Upper lobe of left lung (tissue), 6 donors: ENCODE results near the gene TSPAN33. TPM values are rescaled to one million over a fixed set of nuclear protein-coding genes. Genes with fewer than 3 reads are reported as not detected.

Source experiments
- ATAC-seq, 2 donors: fragments of 200-7000 bp; cut with Tn5 transposase; one replicate each; pipeline ENCODE4 v1.9.1; 2022; ENCODE audit warnings: mild to moderate bottlenecking in 2 of 2, moderate library complexity in 2 of 2; ENCODE audit not compliant: low FRiP score in 2 of 2
- DNase-seq, 2 donors: peaks; one replicate each; pipeline ENCODE4 v3.0.0-alpha.2; 2019 to 2020
- H3K27ac ChIP-seq, 4 donors: fragments of 200-600 bp; sonication (generic); one replicate each; pipeline ENCODE4 v1.5.1; 2016 to 2019
- H3K27me3 ChIP-seq, 4 donors: fragments of 200-600 bp; sonication (generic); one replicate each; pipeline ENCODE4 v1.5.1; 2017 to 2019
- H3K36me3 ChIP-seq, 4 donors: fragments of 200-600 bp; sonication (generic); one replicate each; pipeline ENCODE4 v1.5.1; 2016 to 2019
- H3K4me1 ChIP-seq, 4 donors: fragments of 200-600 bp; sonication (generic); one replicate each; pipeline ENCODE4 v1.5.1; 2018 to 2019
- H3K4me3 ChIP-seq, 4 donors: fragments of 200-600 bp; sonication (generic); one replicate each; pipeline ENCODE4 v1.5.1; 2017 to 2019; ENCODE audit warnings: mild to moderate bottlenecking in 2 of 4, moderate library complexity in 1 of 4
- H3K9me3 ChIP-seq, 4 donors: fragments of 200-600 bp; sonication (generic); one replicate each; pipeline ENCODE4 v1.5.1; 2018 to 2019
- EP300 ChIP-seq, 4 donors: sonication (generic); formaldehyde crosslinking; IDR thresholded peaks; one replicate each; pipeline ENCODE4 v1.5.1; 2017; ENCODE audit warnings: antibody characterized with exemption in 4 of 4, control low read depth in 2 of 4
- POLR2A ChIP-seq, 4 donors: fragments of 450-650 bp; IDR thresholded peaks; one replicate each; pipeline ENCODE4 v1.5.1; 2016 to 2017; ENCODE audit warnings: antibody characterized with exemption in 4 of 4, mild to moderate bottlenecking in 2 of 4
- POLR2AphosphoS5 ChIP-seq, 2 donors: sonication (generic); formaldehyde crosslinking; IDR thresholded peaks; one replicate each; pipeline ENCODE4 v1.5.1; 2017; ENCODE audit warnings: antibody characterized with exemption in 2 of 2
- WGBS, 2 donors: methylation state at CpG; one replicate each; pipeline ENCODE4 v1.1.5; 2017 to 2018; 5-methylcytosine and 5-hydroxymethylcytosine counted together
- total RNA-seq, 6 donors: library from RNA; depleted of rRNA in 4 of 6; stranded (reverse); fragments of >200 nt in 4 of 6; gene quantifications; one replicate each; pipeline versions ENCODE4 v1.1.0 to v1.2.1, GENCODE V29; 2016 to 2021
- TF ChIP-seq, protein P1 (sequence below), 6 experiments: fragments of 450-650 bp in 4 of 6; fragments of 200-600 bp in 2 of 6; sonication (generic) in 2 of 6; IDR thresholded peaks; one replicate each; pipeline ENCODE4 v1.5.1; 2016 to 2019; ENCODE audit warnings: antibody characterized with exemption in 6 of 6
- donor health status: DM: no; HTN: no; CAD: no; lungs with moderate emphysema.
- donor health status: DM: no; HTN: yes; CAD: no; lungs with severe emphysema.

The TSPAN33 gene, protein sequence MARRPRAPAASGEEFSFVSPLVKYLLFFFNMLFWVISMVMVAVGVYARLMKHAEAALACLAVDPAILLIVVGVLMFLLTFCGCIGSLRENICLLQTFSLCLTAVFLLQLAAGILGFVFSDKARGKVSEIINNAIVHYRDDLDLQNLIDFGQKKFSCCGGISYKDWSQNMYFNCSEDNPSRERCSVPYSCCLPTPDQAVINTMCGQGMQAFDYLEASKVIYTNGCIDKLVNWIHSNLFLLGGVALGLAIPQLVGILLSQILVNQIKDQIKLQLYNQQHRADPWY
- total RNA-seq = 10 to 100 TPM in 1 of 6 donors, 1 to 10 TPM in 5; 1.2 to 10.1 (median 4.0) TPM

GRCh38 chr7:129144095-129144833 lies at the start of gene TSPAN33:
TSS of gene TSPAN33 (plus strand) at chr7:129144707. CDS start at chr7:129144981, 274 bp downstream.
- TF ChIP-seq, protein P1, sequence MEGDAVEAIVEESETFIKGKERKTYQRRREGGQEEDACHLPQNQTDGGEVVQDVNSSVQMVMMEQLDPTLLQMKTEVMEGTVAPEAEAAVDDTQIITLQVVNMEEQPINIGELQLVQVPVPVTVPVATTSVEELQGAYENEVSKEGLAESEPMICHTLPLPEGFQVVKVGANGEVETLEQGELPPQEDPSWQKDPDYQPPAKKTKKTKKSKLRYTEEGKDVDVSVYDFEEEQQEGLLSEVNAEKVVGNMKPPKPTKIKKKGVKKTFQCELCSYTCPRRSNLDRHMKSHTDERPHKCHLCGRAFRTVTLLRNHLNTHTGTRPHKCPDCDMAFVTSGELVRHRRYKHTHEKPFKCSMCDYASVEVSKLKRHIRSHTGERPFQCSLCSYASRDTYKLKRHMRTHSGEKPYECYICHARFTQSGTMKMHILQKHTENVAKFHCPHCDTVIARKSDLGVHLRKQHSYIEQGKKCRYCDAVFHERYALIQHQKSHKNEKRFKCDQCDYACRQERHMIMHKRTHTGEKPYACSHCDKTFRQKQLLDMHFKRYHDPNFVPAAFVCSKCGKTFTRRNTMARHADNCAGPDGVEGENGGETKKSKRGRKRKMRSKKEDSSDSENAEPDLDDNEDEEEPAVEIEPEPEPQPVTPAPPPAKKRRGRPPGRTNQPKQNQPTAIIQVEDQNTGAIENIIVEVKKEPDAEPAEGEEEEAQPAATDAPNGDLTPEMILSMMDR (IDR thresholded peaks at IDR 0.05) = no peak
- no peak for TF ChIP-seq POLR2AphosphoS5 (IDR thresholded peaks at IDR 0.05)
- TF ChIP-seq POLR2A (IDR thresholded peaks at IDR 0.05) = no peak
- no peak for TF ChIP-seq EP300 (IDR thresholded peaks at IDR 0.05)

DNA sequence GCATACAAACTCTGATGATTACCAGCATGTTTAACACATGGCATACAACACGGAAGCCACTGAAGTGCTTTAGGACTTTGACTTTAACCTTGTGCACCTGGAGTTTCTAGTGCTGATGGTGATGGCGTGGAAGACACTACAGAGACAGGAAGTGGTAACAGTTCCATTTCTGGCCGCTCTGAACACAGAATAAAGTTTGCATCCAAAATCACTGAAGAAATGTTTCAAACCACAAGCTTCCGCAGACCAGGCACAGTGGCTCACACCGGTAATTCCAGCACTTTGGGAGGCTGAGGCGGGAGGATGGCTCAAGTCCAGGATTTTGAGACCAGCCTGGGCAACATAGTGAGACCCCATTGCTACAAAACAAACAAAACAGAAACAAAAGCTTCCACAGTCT lies 49.2 kb upstream of the TSPAN33 start:
- no peak for ATAC-seq

More at GRCh38 chr7:129144095-129144833, at the start of gene TSPAN33:
- Histone ChIP-seq H3K4me3 (peak within 1 kb of the TSS; percentile 22 to 56 (median 50)), H3K27me3 (peaks cover 0 to 16% (median 0%) of the 10 kb centered on the region in 4 donors), H3K9me3 (no peaks in the 10 kb centered on the region), H3K4me1 (peaks cover 8 to 18% (median 15%) of the 10 kb centered on the region in 4 donors), H3K27ac (no peak within 1 kb of the TSS), H3K36me3 (no peaks in the 10 kb centered on the region)
- DNase-seq = peak; percentile 80 to 96
- whole genome bisulfite sequencing, 2 donors = 4 to 7% methylated on average over 13 to 15 of the region's 43 CpGs
- peak; percentile 66 to 96 for ATAC-seq

DNA sequence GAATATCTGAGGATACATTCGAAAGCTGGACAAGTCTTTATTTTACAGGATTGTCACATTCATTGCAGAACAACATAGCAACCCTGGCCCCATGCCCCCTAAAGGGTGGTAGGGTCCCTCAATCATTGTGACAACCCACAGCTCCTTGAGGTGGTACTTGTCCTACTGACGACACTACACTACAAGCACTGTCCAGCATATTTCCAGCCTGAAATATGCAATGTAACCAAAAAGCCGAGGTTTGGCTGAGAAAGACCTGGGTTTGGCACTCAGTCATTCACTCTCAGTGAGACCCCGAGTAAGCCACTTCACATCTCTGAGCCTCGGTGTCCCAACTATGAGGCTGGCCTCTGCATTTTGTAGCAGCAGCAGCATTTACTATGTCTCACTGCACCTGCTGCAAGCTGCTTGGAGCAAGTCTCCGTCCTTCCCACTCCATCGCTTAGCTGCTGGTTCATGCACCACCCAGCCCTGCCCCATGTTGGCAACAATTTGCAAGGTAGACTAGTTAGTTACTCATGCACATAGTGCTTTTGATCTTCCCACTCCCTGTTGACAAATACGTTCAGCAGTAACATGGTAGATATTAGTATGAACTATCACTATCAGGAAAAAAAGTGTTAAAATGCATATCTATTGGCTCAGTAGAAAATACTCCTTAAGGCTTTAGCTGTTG lies 46.0 kb upstream of the TSPAN33 start:
- Histone ChIP-seq H3K4me3 (no peak overlapping the region), H3K9me3 (no peaks in the 10 kb centered on the region), H3K36me3 (no peaks in the 10 kb centered on the region), H3K27ac (no peak overlapping the region), H3K4me1 (no peaks in the 10 kb centered on the region), H3K27me3 (no peaks in the 10 kb centered on the region)
- TF ChIP-seq POLR2AphosphoS5 (IDR thresholded peaks at IDR 0.05) (no peak), POLR2A (IDR thresholded peaks at IDR 0.05) (no peak), EP300 (IDR thresholded peaks at IDR 0.05) (no peak)
- TF ChIP-seq, protein P1 (IDR thresholded peaks at IDR 0.05) = no peak
- DNase-seq = no peak
- 56 to 81% methylated on average over 8 of the region's 8 CpGs for WGBS, 2 donors
- no peak for ATAC-seq

More for the DNA sequence above, 49.2 kb upstream of the TSPAN33 start:
- WGBS, 2 donors = 55 to 56% methylated on average over 6 of the region's 6 CpGs
- H3K36me3 ChIP-seq = no peaks in the 10 kb centered on the region
- DNase-seq = no peak
- peaks cover 4 to 11% (median 6%) of the 10 kb centered on the region in 4 donors for H3K4me1 ChIP-seq
- H3K27me3 ChIP-seq = no peaks in the 10 kb centered on the region
- no peak overlapping the region for H3K27ac ChIP-seq
- TF ChIP-seq POLR2AphosphoS5 (IDR thresholded peaks at IDR 0.05) = no peak
- no peak for TF ChIP-seq EP300 (IDR thresholded peaks at IDR 0.05)
- no peak for TF ChIP-seq POLR2A (IDR thresholded peaks at IDR 0.05)
- TF ChIP-seq, protein P1 (IDR thresholded peaks at IDR 0.05) = no peak
- no peaks in the 10 kb centered on the region for H3K9me3 ChIP-seq
- no peak overlapping the region for H3K4me3 ChIP-seq

DNA sequence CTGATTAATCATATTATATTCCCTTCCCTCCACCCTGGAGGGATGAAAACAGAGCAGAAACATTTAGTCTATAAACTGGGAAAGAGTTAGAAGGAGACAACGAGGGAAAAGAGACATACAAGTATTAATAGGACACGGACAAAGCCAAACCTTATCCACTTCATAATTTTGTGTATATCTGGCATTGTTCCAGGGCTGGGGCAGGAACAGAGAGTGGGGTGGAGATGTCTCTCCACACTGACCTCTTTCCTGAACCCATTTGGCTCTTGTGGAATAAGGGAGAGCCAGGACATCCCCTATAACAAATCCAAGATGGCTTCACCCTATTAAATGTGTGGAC lies 43.7 kb upstream of the TSPAN33 start:
- DNase-seq (no peak), ATAC-seq (no peak)
- no peaks in the 10 kb centered on the region for H3K9me3 ChIP-seq
- 42 to 49% methylated on average over 2 of the region's 2 CpGs for WGBS, 2 donors
- TF ChIP-seq POLR2AphosphoS5 (IDR thresholded peaks at IDR 0.05) = no peak
- TF ChIP-seq EP300 (IDR thresholded peaks at IDR 0.05) = no peak
- H3K4me3 ChIP-seq = no peak overlapping the region
- no peaks in the 10 kb centered on the region for H3K36me3 ChIP-seq
- no peaks in the 10 kb centered on the region for H3K4me1 ChIP-seq
- H3K27ac ChIP-seq = no peak overlapping the region
- H3K27me3 ChIP-seq = no peaks in the 10 kb centered on the region

- no peak overlapping the region for H3K4me3 ChIP-seq
- no peak for ATAC-seq
- no peaks in the 10 kb centered on the region for H3K27me3 ChIP-seq
- H3K4me1 ChIP-seq = no peaks in the 10 kb centered on the region
- TF ChIP-seq EP300 (IDR thresholded peaks at IDR 0.05) (no peak), POLR2AphosphoS5 (IDR thresholded peaks at IDR 0.05) (no peak), POLR2A (IDR thresholded peaks at IDR 0.05) (no peak)
- TF ChIP-seq, protein P1 (IDR thresholded peaks at IDR 0.05) = no peak
- 87 to 89% methylated on average over 6 of the region's 6 CpGs for WGBS, 2 donors
- no peaks in the 10 kb centered on the region for H3K36me3 ChIP-seq
- H3K27ac ChIP-seq = no peak overlapping the region
- no peaks in the 10 kb centered on the region for H3K9me3 ChIP-seq
- no peak for DNase-seq
Observed at GRCh38 chr7:129101746-129102145, 42.8 kb upstream of the TSPAN33 start.
